HL-60/S4 (cell line): ENCODE data around the gene MGAT5B.

ENCODE experiments used
- in situ Hi-C: fragments of 300-500 bp; cut with MboI; formaldehyde crosslinking; loops from 2 replicates; pipeline ENCODE4 v1.14.3; 2022; ENCODE audit warnings: low sequenced_read_pairs

MGAT5B gene

DNA sequence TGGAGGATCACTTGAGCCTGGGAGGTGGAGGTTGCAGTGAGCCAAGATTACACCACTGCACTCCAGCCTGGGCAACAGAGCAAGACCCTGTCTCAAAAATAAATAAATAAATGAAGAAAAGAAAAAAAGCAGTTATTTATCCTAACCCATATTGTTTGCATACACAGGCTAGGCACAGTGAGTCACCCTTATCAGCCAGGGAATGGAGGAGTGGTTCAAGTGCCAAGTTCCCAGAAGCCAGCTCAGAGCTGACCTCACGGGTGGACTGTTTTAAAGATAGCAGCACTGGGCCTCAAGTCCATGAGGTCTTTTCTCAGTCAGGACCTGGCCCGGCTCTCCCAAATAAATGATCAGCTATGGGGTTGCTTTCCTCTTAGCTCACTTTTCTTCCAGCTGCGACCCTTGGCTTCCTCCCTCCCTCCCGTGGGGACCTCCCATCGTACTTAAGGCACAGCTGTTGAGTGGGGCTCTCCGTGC, 22.6 kb upstream of the MGAT5B start:
- in situ Hi-C loops, result loop anchor here (25.0 kb wide), 1 partner anchor 392 kb away; no protein-coding TSS in a partner anchor

DNA sequence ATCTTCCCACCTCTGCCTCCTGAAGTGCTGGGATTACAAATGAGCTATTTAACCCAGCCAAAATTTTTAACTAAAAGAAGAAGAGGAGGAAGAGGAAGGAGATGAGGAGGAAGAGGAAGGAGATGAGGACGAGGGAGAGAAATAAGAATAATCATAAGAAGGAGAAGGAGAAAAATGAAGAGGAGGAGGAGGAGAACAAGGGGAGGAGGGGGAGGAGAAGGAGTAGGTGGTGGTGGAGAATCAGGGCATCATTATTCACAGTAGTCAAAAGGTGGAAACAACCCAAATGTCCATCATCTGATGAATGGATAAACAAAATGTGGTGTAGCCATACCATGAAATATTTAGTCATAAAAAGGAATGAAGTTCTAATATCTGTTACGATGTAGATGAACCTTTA, 21.2 kb upstream of the MGAT5B start:
- in situ Hi-C loops, result loop anchor here (25.0 kb wide), 1 partner anchor 390 kb away; no protein-coding TSS in a partner anchor

DNA sequence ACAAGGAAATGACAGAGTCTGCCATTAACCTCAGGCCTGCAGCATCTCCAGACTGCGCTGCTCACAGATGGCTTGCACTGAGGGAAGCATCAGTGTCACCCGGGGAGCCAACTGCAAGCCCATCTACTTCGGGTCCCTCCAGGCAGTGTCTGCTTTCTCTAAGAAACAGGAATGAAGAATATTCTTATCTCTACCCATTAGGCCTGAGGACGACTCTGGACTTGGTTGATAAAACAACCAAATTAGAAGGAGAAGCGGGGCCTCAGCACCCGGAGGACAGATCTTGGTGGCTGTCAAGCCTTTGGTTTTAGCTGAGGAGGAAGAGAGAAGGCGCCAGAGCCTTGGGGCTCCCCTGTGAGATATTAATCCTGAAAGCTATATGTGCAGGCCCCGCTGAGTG, 19.5 kb upstream of the MGAT5B start:
- in situ Hi-C loops, result loop anchor here (25.0 kb wide), 1 partner anchor 389 kb away; no protein-coding TSS in a partner anchor

DNA sequence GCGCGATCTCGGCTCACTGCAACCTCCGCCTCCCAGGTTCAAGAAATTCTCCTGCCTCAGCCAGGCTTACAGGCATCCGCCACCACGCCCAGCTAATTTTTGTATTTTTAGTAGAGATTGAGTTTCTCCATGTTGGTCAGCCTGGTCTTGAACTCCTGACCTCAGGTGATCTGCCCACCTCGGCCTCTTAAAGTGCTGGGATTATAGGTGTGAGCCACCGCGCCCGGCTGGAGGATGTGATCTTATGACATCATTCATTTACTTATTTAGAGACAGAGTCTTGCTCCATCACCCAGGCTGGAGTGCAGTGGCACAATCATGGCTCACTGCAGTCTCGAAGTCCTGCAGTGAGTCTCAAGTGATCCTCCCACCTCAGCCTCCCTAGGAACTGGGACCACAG, 19.0 kb upstream of the MGAT5B start:
- in situ Hi-C loops, result loop anchor here (25.0 kb wide), 1 partner anchor 388 kb away; no protein-coding TSS in a partner anchor

DNA sequence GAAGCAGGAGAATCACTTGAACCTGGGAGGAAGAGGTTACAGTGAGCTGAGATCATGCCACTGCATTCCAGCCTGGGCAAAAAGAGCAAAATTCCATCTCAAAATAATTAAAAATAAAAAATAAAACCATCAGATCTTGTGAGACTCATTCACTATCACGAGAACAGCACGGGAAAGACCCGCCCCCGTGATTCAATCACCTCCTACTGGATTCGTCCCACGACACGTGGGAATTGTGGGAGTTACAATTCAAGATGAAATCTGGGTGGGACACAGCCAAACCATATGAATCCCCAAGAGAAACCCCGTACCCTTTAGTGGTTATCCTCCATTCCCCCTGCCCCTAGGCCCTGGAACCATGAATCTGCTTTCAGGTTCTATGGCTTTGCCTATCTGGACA, 15.4 kb upstream of the MGAT5B start:
- in situ Hi-C loops, result loop anchor here (25.0 kb wide), 1 partner anchor 209 kb away; no protein-coding TSS in a partner anchor

DNA sequence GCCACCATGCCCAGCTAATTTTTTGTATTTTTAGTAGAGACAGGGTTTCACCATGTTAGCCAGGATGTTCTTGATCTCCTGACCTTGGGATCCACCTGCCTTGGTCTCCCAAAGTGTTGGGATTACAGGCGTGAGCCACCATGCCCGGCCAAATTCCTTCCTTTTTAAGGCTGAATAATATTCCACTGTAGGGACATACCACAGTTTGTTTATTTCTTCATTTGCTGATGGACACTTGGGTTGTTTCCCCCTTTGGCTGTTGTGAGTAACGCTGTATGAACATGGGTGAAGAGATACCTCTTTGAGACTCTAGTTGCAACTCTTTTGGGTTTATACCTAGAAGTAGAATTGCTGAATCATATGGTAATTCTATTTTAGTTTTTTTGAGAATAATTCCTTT, 13.1 kb upstream of the MGAT5B start:
- in situ Hi-C loops, result loop anchor here (25.0 kb wide), 1 partner anchor 207 kb away; no protein-coding TSS in a partner anchor

DNA sequence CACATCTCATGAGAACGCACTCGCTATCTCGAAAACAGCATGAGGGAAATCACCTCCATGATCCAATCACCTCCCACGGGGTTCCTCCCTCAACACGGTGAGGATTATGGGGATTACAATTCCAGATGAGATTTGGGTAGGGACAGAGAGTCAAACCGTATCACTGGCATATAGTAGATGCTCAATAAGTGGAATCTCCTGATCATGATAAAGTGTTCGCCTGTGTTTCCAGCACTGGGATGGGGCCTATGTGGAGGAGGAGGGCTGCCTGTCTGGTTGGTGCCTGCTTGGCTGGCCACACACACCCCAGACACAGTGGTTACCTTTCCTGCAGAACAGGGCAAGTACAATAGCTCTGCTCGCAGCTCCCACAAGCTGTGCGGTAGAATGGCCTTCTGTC, 6.1 kb upstream of the MGAT5B start:
- in situ Hi-C loops, result loop anchor here (25.0 kb wide), 1 partner anchor 200 kb away; no protein-coding TSS in a partner anchor

DNA sequence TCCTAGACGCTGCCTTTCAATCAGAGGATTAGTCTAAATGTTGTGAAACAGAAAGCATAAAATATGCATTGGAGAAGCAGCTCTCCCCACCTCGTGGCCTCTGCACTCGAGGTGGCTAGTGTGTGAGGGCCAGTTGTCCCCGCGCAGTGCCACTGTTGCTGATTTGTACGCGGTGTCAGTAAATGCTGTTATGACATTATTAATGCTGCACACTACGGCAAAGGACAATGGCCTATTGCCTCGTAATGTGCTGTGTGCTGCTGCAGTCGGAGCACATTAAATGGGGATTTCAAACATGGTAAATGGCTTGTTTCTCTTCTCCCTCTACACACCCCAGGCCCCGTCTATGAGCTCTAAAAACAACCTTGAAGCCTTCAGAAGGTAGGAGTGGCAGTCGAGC, 5.7 kb upstream of the MGAT5B start:
- in situ Hi-C loops, result loop anchor here (25.0 kb wide), 1 partner anchor 200 kb away; no protein-coding TSS in a partner anchor

DNA sequence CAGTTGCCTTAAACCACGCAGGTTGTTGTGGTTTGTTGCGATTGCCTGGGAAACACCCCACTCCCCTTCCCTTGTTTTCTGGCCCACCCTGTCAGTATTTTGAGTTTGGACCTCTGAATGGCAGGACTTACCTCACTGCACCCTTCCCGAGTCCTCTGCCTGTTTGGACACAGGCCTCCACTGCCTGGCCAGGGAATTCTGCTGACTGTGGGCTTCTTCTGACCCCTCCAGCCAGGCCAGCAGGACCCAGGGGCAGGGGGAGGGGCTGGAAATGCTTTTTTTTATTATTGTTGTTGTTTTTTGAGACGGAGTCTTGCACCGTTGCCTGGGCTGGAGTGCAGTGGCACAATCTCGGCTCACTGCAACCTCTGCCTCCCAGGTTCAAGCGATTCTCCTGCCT, 4.2 kb upstream of the MGAT5B start:
- in situ Hi-C loops, result loop anchor here (25.0 kb wide), 1 partner anchor 198 kb away; no protein-coding TSS in a partner anchor

DNA sequence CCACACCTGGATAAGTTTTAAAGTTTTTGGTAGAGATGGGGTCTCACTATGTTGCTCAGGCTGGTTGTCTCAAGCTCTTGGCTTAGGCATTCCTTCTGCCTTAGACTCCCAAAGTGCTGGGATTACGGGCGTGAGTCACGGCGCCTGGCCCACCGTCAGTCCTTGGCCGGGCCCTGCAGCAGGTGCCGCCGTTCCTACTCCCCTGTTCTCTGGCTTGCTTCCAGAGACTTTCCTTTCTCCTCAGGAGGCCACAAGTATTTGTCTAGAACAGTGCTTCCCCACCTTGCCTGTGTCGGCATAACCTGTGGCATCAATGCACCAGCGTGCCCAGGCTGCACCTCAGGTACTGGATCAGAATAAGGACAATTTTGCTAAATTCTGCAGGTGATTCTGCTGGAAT, 3.0 kb upstream of the MGAT5B start:
- in situ Hi-C loops, result loop anchor here (25.0 kb wide), 1 partner anchor 197 kb away; no protein-coding TSS in a partner anchor

DNA sequence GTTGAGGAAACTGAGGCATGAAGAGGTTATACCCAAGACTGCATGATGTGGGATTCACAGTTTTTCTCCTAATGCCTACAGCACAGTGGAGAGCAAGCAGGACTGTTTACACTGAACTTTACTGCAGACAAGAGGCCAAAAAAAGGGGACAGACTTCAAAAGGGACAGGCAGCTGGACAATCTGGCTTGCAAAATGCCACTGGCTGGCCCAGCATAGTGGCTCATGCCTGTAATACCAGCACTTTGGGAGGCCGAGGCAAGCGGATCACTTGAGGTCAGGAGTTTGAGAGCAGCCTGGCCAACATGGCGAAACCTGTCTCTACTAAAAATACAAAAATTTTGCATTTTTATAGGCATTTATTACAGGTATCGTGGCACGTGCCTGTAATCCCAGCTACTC, 2.0 kb upstream of the MGAT5B start:
- in situ Hi-C loops, result loop anchor here (25.0 kb wide), 1 partner anchor 196 kb away; no protein-coding TSS in a partner anchor

DNA sequence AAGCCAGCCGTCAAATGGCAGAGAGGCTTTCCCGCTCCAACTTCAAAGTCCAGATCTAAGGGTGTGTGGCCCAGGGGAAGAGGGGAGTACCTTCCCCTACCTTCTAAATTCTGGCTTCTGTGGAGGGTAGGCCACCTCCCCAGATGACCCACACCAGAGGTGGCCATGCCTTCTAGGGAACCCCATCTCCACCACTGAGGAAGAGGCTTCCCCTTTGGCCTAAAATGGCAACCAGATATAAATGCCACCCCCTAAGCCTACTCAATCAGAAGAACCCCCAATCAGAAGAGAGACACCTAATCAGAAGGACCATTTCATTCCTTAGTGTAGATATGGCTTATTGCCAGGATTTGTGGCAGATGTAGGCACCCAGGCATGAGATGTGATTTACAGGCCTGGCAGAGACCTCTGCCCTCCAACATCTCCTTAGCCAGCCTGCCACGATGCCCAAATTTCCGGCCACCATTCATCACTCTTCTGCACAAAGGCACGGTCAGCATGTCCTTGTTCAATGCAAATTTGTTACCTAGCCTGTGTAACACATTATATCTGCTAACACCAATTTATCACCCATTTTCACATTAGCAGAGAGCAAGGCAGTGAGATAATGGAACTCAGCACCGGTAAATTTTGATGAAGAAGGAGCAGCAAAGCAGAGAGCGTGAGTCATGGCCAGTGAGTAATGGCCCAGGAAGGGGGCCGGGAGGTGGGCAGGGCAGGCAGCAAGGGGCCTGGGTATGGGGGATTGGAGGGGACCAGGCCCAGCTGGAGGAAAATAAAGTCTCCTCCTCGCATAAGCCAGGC, 1.2 kb upstream of the MGAT5B start:
- in situ Hi-C loops, result loop anchor here (25.0 kb wide), 1 partner anchor 195 kb away; no protein-coding TSS in a partner anchor

DNA sequence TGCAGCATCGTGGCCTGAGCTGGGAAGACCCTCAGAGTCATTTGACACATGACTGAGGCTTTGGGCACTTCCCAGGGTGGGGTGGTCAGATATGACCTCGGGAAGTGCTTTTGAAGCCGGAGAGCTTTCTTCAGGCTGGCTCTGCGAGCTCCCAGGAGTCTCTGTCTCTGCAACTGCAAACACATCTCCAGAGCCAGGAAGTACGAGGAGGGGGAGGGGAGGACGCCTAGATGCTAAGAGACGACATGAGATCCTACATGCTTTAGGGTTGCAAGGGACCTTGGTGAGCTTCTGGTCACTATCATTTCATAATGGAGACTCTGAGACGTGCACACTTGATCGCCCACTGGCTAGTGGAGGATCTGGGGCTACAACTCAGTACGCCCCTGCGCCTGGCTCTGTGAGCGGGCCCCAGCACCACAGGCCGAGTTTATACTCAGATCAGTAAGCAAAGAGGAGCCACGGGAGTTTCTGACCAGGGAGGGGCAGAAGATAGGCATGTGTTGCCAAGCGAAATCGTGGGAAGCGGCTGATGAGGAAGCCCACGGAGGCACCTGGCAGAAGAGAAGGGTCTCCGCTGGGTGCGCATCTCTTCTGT, 527 bp upstream of the MGAT5B start:
- in situ Hi-C loops, result loop anchor here (25.0 kb wide), 1 partner anchor 195 kb away; no protein-coding TSS in a partner anchor

DNA sequence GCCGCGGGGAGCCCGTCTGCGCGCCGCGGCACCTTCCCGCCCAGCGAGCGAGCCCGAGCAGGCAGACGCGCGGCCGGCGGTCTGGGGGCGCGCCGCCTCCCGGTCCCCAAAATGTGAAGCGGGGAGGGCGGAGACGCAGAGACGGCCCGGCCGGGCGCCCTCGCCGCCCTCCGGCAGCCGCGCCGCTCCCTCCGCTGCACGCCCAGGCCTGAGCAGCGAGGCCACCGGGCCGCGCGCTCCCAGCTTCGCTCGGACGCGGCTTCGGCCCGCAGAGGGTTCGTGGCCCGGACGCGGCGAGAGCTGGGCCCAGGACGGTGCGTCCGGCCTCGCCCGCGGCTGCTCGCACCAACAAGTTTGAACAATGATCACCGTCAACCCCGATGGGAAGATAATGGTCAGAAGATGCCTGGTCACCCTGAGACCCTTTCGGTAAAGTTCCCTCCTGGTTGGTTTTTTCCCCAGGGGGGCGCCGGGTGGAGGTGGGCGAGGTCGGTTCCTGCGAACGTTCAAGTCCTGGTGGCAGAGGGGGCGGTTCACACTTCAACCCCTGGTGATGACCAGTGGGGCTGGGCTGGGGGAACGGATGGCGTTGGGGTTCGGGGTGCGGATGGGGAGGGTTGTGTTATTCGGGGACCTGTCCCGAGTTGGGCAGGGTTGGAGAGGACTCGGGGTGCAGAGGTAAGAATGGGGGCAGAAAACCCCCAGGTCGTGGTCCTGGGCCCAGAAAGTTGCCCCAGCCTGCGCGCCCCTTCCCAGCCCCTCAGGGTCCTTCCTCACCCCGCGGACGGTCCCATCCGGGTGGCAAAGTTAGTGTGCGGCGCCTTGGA, 678 bp downstream of the MGAT5B start:
- in situ Hi-C loops, result loop anchor here (25.0 kb wide), 1 partner anchor 193 kb away; no protein-coding TSS in a partner anchor

DNA sequence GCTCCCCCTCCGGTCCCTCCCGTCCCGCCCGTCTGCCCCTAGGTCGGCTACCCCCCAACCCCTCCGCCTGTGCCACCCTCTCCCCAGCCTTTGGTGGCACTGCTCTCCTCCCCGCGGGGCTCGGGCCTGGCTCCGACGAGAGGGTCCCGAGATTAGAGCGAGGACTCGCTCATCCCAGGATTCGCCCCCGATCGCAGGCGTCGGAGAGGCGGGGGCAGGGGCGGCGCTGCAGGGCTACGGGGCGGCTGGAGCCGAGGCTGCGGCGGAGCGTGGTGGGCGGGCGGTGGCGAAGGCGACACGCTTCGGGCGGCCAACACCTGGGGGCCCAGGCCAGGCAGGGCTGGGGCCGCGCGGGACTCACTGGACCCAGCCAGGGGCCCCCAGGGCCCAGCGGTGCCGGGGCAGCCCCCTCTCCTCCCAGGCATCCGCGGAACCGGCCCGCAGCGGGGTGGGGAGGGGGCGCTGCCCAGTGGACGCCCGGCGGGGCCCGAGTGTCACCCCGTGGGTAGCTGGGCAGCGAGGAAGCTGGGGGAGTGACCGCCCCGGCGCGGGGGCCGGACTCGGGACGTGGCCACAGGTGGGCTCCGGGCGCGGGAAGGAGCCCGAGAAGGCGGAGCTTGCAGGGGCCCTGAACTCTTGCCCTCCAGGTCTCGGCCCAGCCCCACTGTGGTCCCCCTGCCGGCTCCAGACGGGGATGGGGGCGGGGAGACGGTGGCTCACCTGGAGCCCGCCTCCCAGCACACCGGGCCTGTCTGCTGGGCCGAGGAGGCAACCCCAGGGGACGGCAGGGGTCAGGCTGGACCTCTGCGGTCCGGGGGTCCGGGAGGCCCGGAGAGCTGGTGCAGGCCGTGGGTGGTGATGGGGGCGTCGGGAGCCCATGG, 1.5 kb downstream of the MGAT5B start:
- in situ Hi-C loops, result loop anchor here (25.0 kb wide), 1 partner anchor 193 kb away; no protein-coding TSS in a partner anchor

DNA sequence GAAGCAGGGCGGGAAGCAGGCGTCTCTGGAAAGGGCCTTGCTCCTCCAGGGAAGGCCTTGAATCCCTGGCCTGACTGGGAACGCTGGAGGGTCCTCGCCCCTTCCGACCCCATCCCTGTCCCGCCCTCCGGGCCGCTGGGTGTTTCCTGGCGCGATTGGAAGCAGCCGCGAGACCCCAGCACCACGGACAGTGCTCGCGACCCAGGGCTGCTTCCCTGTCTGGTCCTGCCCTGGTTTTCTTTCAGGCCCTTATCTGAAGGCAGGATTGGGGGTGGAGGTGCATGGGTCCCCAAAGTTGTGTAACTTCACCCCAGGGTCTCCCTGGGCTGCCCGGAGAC, 2.1 kb downstream of the MGAT5B start:
- in situ Hi-C loops, result loop anchor here (25.0 kb wide), 1 partner anchor 192 kb away; no protein-coding TSS in a partner anchor

DNA sequence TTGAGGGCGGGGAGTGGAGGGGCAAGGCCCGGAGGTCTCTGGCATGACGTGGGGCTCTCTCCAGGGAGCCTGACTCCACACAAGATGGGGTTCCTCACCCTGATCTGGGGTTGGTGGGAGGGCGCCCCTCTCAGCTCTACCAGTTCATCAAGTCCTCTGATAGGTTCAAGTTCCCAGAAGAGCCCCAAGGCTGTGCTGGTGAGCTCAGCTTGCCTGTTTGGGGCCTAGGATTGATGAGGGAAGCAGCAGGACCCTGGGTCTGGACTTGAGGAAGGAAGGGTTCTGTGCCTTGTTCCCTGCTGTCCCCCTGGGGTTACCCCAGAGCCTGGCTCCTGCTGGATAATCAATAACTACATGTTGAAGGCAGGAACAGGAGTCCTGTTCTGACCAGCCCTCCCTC, 3.5 kb downstream of the MGAT5B start:
- in situ Hi-C loops, result loop anchor here (25.0 kb wide), 1 partner anchor 191 kb away; no protein-coding TSS in a partner anchor

DNA sequence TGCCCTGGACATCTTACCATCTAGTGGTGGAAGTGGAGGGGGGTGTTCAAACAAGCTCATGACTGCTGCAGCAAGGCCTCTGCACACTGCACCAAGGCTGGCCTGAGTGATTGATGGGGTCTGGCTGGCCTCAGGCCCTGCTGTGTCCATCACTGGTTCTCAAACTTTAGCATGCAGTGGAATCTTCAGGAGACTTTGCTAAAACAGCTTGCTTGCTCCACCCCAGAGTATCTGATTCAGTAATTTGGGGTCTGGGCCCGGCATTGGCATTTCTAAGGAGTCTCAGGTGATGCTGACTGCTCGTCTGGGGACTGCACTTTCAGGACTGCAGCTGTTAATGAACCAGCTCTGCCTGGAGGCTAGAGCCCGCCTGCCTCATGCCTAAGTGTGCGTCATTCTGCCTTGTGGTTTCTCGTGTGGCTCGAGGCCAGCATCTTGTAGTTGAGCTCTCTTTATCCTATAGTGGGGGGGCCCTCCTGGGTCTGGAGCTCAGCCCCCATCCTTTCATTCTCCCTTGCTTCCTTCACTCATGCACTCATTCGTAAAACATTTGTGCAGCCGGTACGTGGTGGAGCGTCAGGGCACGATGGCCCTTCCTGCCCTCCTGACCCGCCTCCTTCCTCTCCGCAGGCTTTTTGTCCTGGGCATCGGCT, 4.1 kb downstream of the MGAT5B start:
- in situ Hi-C loops, result loop anchor here (25.0 kb wide), 1 partner anchor 190 kb away; no protein-coding TSS in a partner anchor

DNA sequence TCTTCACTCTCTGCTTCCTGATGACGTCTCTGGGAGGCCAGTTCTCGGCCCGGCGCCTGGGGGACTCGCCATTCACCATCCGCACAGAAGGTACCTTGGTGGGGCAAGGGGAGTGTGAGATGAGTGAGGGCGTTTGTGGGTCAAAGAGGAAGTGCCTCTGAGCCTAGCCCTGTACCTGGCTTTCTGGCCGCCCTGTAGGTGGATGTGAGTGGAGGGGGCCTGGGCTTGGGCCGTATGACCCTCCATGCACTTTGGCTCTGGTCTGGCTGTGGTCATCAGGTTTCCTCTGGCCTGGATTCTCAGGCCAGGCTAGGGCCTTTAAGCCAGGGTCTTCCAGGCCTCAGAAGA, 4.6 kb downstream of the MGAT5B start:
- in situ Hi-C loops, result loop anchor here (25.0 kb wide), 1 partner anchor 189 kb away; no protein-coding TSS in a partner anchor
